AG09319 (cell line): ENCODE data around the gene POC5.

ENCODE experiments used
- DNase-seq: peaks from one replicate; pipeline ENCODE4 v3.0.0-alpha.2; 2010; ENCODE audit warnings: low read depth; ENCODE audit errors: extremely low read depth
- CTCF ChIP-seq: IDR thresholded peaks from 2 replicates; pipeline ENCODE4 v1.5.1; 2011; ENCODE audit warnings: low read depth, mild to moderate bottlenecking, inconsistent platforms, low read length, moderate library complexity

The POC5 gene

GRCh38 chr5:75648712-75649111 is 68.5 kb downstream of the POC5 start:
- no peak for TF ChIP-seq CTCF
- no peak for DNase-seq

GRCh38 chr5:75640826-75641225 is 76.4 kb downstream of the POC5 start:
- no peak for TF ChIP-seq CTCF
- DNase-seq, result no peak

GRCh38 chr5:75640395-75640794 is 76.8 kb downstream of the POC5 start:
- DNase-seq, result peak; percentile 30
- no peak for TF ChIP-seq CTCF

GRCh38 chr5:75639535-75640311 is 77.5 kb downstream of the POC5 start:
- TF ChIP-seq CTCF, result no peak
- DNase-seq, result no peak

- DNase-seq, result no peak
- TF ChIP-seq CTCF, result no peak
These were observed 79.3 kb downstream of the POC5 start for GRCh38 chr5:75637949-75638348.

- no peak for TF ChIP-seq CTCF
- DNase-seq, result no peak
These were observed 84.9 kb downstream of the POC5 start for GRCh38 chr5:75632321-75632720.

- no peak for TF ChIP-seq CTCF
- DNase-seq, result no peak
These were observed 86.4 kb downstream of the POC5 start for GRCh38 chr5:75630875-75631274.
